GM19025 (cell line): ENCODE data around the gene PRKAR2B.
A peak's percentile ranks its signal among the peaks of the same experiment; 100 is the strongest.

Experiments
- ATAC-seq: cut with Tn5 transposase; IDR thresholded peaks from one replicate; pipeline ENCODE4 v1.9.1; 2021; ENCODE audit warnings: mild to moderate bottlenecking, low read depth, moderate library complexity; ENCODE audit not compliant: unreplicated experiment

Gene PRKAR2B

GRCh38 chr7:107044347-107045194, at the start of gene PRKAR2B:
Gene PRKAR2B (plus strand): TSS chr7:107044705. CDS start chr7:107044908, 203 bp downstream.
- peak; percentile 78 for ATAC-seq

- ATAC-seq, result no peak
Measured at GRCh38 chr7:106994833-106995232, 49.7 kb upstream of the PRKAR2B start.

- ATAC-seq, result no peak
Measured at GRCh38 chr7:106997487-106998271, 46.8 kb upstream of the PRKAR2B start.

- no peak for ATAC-seq
Measured at GRCh38 chr7:106999023-106999422, 45.5 kb upstream of the PRKAR2B start.

- no peak for ATAC-seq
Measured at GRCh38 chr7:107001490-107001889, 43.0 kb upstream of the PRKAR2B start.

- no peak for ATAC-seq
Measured at GRCh38 chr7:107002126-107002525, 42.4 kb upstream of the PRKAR2B start.

- ATAC-seq, result no peak
Measured at GRCh38 chr7:107002529-107002998, 41.9 kb upstream of the PRKAR2B start.

- ATAC-seq, result no peak
Measured at GRCh38 chr7:107007007-107007891, 37.3 kb upstream of the PRKAR2B start.

- no peak for ATAC-seq
Measured at GRCh38 chr7:107007892-107008287, 36.6 kb upstream of the PRKAR2B start.

GRCh38 chr7:107009846-107010203, 34.7 kb upstream of the PRKAR2B start:
- ATAC-seq, result no peak

GRCh38 chr7:107012691-107013090, 31.8 kb upstream of the PRKAR2B start:
- no peak for ATAC-seq

GRCh38 chr7:107014387-107015023, 30.0 kb upstream of the PRKAR2B start:
- no peak for ATAC-seq

- ATAC-seq, result no peak
Measured at GRCh38 chr7:107016312-107016711, 28.2 kb upstream of the PRKAR2B start.

GRCh38 chr7:107017965-107018719, 26.4 kb upstream of the PRKAR2B start:
- no peak for ATAC-seq

- no peak for ATAC-seq
Measured at GRCh38 chr7:107020400-107020799, 24.1 kb upstream of the PRKAR2B start.

- ATAC-seq, result no peak
Measured at GRCh38 chr7:107021600-107021999, 22.9 kb upstream of the PRKAR2B start.

GRCh38 chr7:107023522-107024151, 20.9 kb upstream of the PRKAR2B start:
- ATAC-seq, result no peak

- ATAC-seq, result no peak
Measured at GRCh38 chr7:107024906-107025305, 19.6 kb upstream of the PRKAR2B start.
